Keratinocyte (primary cell): Measurements from ENCODE around the gene KCTD17. TPM values are rescaled to one million over a fixed set of nuclear protein-coding genes. Genes with fewer than 3 reads are reported as not detected.
A peak's percentile ranks its signal among the peaks of the same experiment; 100 is the strongest.

Source experiments
- DNase-seq: peaks from one replicate; pipeline ENCODE4 v3.0.0-alpha.2; 2011; ENCODE audit warnings: low read depth, missing footprints, low spot score
- FAIRE-seq: peaks from 2 replicates; lab custom pipeline; 2011; peaks lifted over from hg19 to GRCh38; lab: Jason Lieb, UNC
- H2AFZ ChIP-seq: 2 replicates; pipeline ENCODE4 v1.6.0; 2012; ENCODE audit warnings: low read length, control low read depth, inconsistent platforms; ENCODE audit not compliant: control insufficient read depth
- H3K27ac ChIP-seq: 2 replicates; pipeline ENCODE4 v1.5.1; 2011; ENCODE audit warnings: low read length; ENCODE audit not compliant: control insufficient read depth, insufficient read depth
- H3K27me3 ChIP-seq: 3 replicates; pipeline ENCODE4 v1.6.0; 2011; ENCODE audit warnings: low read length; ENCODE audit not compliant: control insufficient read depth, insufficient read depth; ENCODE audit errors: extremely low read depth
- H3K36me3 ChIP-seq, 2 experiments: 2 replicates in 1 of 2; 3 replicates in 1 of 2; pipeline ENCODE4 v1.5.1; 2011; ENCODE audit warnings: low read length in 2 of 2, mild to moderate bottlenecking in 1 of 2; ENCODE audit not compliant: control insufficient read depth in 2 of 2, insufficient read depth in 2 of 2; ENCODE audit errors: extremely low read depth in 1 of 2
- H3K4me1 ChIP-seq: 3 replicates; pipeline ENCODE4 v1.5.1; 2011; ENCODE audit warnings: low read length; ENCODE audit not compliant: control insufficient read depth, insufficient read depth; ENCODE audit errors: extremely low read depth
- H3K4me2 ChIP-seq: 3 replicates; pipeline ENCODE4 v1.6.0; 2011; ENCODE audit warnings: low read depth, low read length; ENCODE audit not compliant: control insufficient read depth, insufficient read depth; ENCODE audit errors: extremely low read depth
- H3K4me3 ChIP-seq, 3 experiments: fragments of 200-600 bp in 1 of 3; sonication (generic) in 1 of 3; 2 replicates in 2 of 3; 3 replicates in 1 of 3; pipeline ENCODE4 v1.5.1; 2011 to 2016; ENCODE audit warnings: low read length in 3 of 3, mild to moderate bottlenecking in 3 of 3, control low read depth in 2 of 3, inconsistent platforms in 1 of 3, low read depth in 1 of 3, mixed read lengths in 1 of 3, mixed run types in 1 of 3, moderate library complexity in 1 of 3; ENCODE audit not compliant: control insufficient read depth in 2 of 3, insufficient read depth in 2 of 3; ENCODE audit errors: extremely low read depth in 1 of 3
- H3K79me2 ChIP-seq: 2 replicates; pipeline ENCODE4 v1.6.0; 2012; ENCODE audit warnings: low read length; ENCODE audit not compliant: control insufficient read depth, insufficient read depth
- H3K9ac ChIP-seq: 3 replicates; pipeline ENCODE4 v1.6.0; 2011; ENCODE audit warnings: low read length; ENCODE audit not compliant: control insufficient read depth, insufficient read depth; ENCODE audit errors: extremely low read depth
- H3K9me1 ChIP-seq: 3 replicates; pipeline ENCODE4 v1.6.0; 2011; ENCODE audit warnings: low read length; ENCODE audit not compliant: control insufficient read depth, insufficient read depth; ENCODE audit errors: extremely low read depth
- H3K9me3 ChIP-seq: 2 replicates; pipeline ENCODE4 v1.5.1; 2012; ENCODE audit warnings: low read depth, low read length; ENCODE audit not compliant: control insufficient read depth
- H4K20me1 ChIP-seq: 3 replicates; pipeline ENCODE4 v1.6.0; 2011; ENCODE audit warnings: low read length; ENCODE audit not compliant: control insufficient read depth, insufficient read depth; ENCODE audit errors: extremely low read depth
- EZH2 ChIP-seq: IDR thresholded peaks from one replicate; pipeline ENCODE4 v1.6.1; 2012; ENCODE audit warnings: inconsistent platforms, mild to moderate bottlenecking, low read length, moderate library complexity
- dilution Hi-C: fragments of 300-500 bp; cut with MboI; formaldehyde crosslinking; loops from one replicate; pipeline ENCODE4 v1.7.0; 2020; ENCODE audit warnings: low sequenced_read_pairs; ENCODE audit not compliant: extremely low pct_ligation_motif_present
- polyA plus RNA-seq, 5 experiments: library from polyadenylated mRNA; depleted of rRNA in 3 of 5; stranded (reverse) in 3 of 5; stranded (forward) in 1 of 5; unstranded in 1 of 5; fragments of >200 nt; gene quantifications; 1 replicate in 1 of 5; 2 replicates in 3 of 5; 3 replicates in 1 of 5; pipeline versions ENCODE4 v1.2.1 to v1.2.3, GENCODE V29; 2011 to 2012; ENCODE audit warnings: missing spikeins in 2 of 5, low read depth in 1 of 5, low replicate concordance in 1 of 5
- TF ChIP-seq, protein P1 (sequence below), 3 experiments: IDR thresholded peaks in 1 of 3; conservative IDR thresholded peaks in 1 of 3; optimal IDR thresholded peaks in 1 of 3; 2 replicates in 2 of 3; 3 replicates in 1 of 3; pipeline versions ENCODE3 to v1.5.1; 2011; ENCODE audit warnings: low read length in 3 of 3, mild to moderate bottlenecking in 3 of 3, moderate library complexity in 2 of 3, control low read depth in 1 of 3, inconsistent platforms in 1 of 3; ENCODE audit not compliant: insufficient read depth in 2 of 3; ENCODE audit errors: extremely low read depth in 1 of 3

Gene KCTD17
- polyA plus RNA-seq, 1 donor (not counting 4 experiments of a cell fraction or from before 2014, with no cell fraction given): 16.3 TPM

DNA sequence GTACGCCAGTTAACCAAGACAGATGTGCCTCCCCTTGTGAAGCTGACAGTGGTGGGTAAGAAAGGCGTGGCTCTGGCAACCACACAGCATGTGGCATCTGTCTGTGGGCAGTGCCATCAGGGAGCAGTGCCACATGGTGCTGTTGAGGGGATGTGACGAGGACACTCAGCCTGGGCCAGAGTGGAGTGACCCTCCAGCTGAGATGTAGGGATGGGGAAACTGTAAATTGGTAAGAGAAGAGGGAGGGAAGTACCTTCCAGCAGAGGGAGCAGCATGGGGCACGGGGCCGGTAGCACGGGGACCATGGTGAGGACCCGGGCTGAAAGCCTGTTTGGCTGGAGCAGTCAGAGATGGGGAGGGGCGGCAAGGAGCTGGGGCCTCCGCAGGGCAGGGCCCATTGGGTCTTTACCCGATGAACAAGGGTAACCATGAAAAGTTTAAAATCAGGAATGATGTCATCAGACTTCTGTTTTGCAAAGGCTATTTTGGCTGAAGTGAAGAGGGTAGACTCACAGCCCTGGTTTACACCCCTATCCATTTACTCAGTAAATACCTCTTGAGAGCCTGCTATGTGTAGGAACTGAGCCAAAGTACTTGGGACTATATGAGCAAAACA is 47.5 kb downstream of the KCTD17 start:
- Histone ChIP-seq H3K36me3 (no peaks in the 10 kb centered on the region), H4K20me1 (no peaks in the 10 kb centered on the region), H3K27ac (no peak overlapping the region), H2AFZ (no peak overlapping the region), H3K9me3 (no peaks in the 10 kb centered on the region), H3K79me2 (no peaks in the 10 kb centered on the region), H3K27me3 (peaks cover 8% of the 10 kb centered on the region), H3K9ac (no peak overlapping the region), H3K9me1 (no peaks in the 10 kb centered on the region), H3K4me2 (no peak overlapping the region), H3K4me1 (no peaks in the 10 kb centered on the region), H3K4me3 (no peak overlapping the region)
- FAIRE-seq (no peak), DNase-seq (no peak)
- TF ChIP-seq, protein P1, sequence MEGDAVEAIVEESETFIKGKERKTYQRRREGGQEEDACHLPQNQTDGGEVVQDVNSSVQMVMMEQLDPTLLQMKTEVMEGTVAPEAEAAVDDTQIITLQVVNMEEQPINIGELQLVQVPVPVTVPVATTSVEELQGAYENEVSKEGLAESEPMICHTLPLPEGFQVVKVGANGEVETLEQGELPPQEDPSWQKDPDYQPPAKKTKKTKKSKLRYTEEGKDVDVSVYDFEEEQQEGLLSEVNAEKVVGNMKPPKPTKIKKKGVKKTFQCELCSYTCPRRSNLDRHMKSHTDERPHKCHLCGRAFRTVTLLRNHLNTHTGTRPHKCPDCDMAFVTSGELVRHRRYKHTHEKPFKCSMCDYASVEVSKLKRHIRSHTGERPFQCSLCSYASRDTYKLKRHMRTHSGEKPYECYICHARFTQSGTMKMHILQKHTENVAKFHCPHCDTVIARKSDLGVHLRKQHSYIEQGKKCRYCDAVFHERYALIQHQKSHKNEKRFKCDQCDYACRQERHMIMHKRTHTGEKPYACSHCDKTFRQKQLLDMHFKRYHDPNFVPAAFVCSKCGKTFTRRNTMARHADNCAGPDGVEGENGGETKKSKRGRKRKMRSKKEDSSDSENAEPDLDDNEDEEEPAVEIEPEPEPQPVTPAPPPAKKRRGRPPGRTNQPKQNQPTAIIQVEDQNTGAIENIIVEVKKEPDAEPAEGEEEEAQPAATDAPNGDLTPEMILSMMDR (optimal IDR thresholded peaks at IDR 0.05 in 1 of 3, IDR thresholded peaks at IDR 0.05 in 1 of 3, conservative IDR thresholded peaks at IDR 0.05 in 1 of 3; ENCODE audit: extremely low read depth in 1 of 3, insufficient read depth in 2 of 3, low read length in 3 of 3): peak; percentile 17 to 56 (median 26)
- TF ChIP-seq EZH2: no peak
- dilution Hi-C loops: no loop called here

DNA sequence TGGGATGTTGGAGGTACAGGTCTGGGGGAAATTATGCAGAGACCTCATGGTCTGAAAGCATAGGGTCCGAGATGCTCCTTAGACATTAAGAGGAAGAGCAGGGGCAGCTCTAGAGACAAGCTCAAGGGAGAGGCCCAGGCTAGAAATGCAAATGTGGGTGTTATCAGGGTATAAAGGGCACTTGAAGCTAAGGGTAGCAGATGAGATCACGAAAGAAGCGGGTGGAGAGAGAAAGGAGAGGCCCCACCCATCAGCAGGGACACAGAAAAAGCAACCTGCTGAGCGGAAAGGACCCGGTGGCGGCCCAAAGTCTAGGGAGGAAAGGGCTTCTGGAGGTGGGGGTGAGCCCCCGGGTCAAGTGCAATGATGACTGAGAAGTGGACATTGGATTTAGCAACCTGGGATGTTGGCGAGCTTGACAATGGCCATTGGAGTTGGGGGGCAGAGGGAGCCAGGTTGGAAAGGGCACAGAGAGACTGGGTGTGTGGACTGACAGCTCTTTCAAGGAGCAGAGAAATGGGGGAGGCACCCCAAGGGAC is 49.1 kb downstream of the KCTD17 start:
- H3K27ac ChIP-seq: no peak overlapping the region
- no peaks in the 10 kb centered on the region for H3K9me3 ChIP-seq
- H3K36me3 ChIP-seq: no peaks in the 10 kb centered on the region
- H3K4me2 ChIP-seq: no peak overlapping the region
- no peak for DNase-seq
- H3K4me3 ChIP-seq: no peak overlapping the region
- no peaks in the 10 kb centered on the region for H3K4me1 ChIP-seq
- peaks cover 6% of the 10 kb centered on the region for H3K27me3 ChIP-seq
- H3K79me2 ChIP-seq: no peaks in the 10 kb centered on the region
- no peaks in the 10 kb centered on the region for H4K20me1 ChIP-seq
- no peak overlapping the region for H2AFZ ChIP-seq
- TF ChIP-seq EZH2: no peak
- TF ChIP-seq, protein P1 (optimal IDR thresholded peaks at IDR 0.05 in 1 of 3, IDR thresholded peaks at IDR 0.05 in 1 of 3, conservative IDR thresholded peaks at IDR 0.05 in 1 of 3; ENCODE audit: extremely low read depth in 1 of 3, insufficient read depth in 2 of 3, low read length in 3 of 3): no peak
- H3K9me1 ChIP-seq: no peaks in the 10 kb centered on the region
- FAIRE-seq: no peak
- dilution Hi-C loops: no loop called here
- no peak overlapping the region for H3K9ac ChIP-seq
